Activated CD4-positive, alpha-beta T cell treated with anti-CD3 and anti-CD28 coated beads, Interleukin-2, amount 10 ng/mL, durations not matched to agents 7 days and 5 days (primary cell): ENCODE data around the gene HSPA6. TPM values are rescaled to one million over a fixed set of nuclear protein-coding genes. Genes with fewer than 3 reads are reported as not detected.
A peak's percentile ranks its signal among the peaks of the same experiment; 100 is the strongest.
"Not testable (repeated sequence)": the region's sequence is repeated elsewhere in the genome, so short reads cannot be mapped to it uniquely, and the experiment has no call there.

Experiments
- CTCF ChIA-PET: fragments of 350-600 bp; sonication (Branson Sonifier 250); formaldehyde crosslinking; loops from one replicate; lab custom pipeline; 2021; ENCODE audit warnings: antibody characterized with exemption; lab: Charles Lee
- POLR2A ChIA-PET: fragments of 350-600 bp; sonication (Branson Sonifier 250); formaldehyde crosslinking; loops from one replicate; lab custom pipeline; 2021; ENCODE audit warnings: antibody characterized with exemption; lab: Charles Lee
- DNase-seq: peaks from one replicate; pipeline ENCODE4 v3.0.0-alpha.2; 2020
- H3K27ac Mint-ChIP-seq: one replicate; pipeline ENCODE4 v1.8.0; 2021; ENCODE audit warnings: mild to moderate bottlenecking, moderate library complexity, mixed read lengths
- H3K27me3 Mint-ChIP-seq: one replicate; pipeline ENCODE4 v1.8.0; 2021; ENCODE audit warnings: mixed read lengths
- H3K36me3 Mint-ChIP-seq: one replicate; pipeline ENCODE4 v1.8.0; 2021; ENCODE audit warnings: low read depth, mixed read lengths
- H3K4me1 Mint-ChIP-seq: one replicate; pipeline ENCODE4 v1.8.0; 2021; ENCODE audit warnings: mixed read lengths
- H3K4me3 Mint-ChIP-seq: one replicate; pipeline ENCODE4 v1.8.0; 2021; ENCODE audit warnings: mild to moderate bottlenecking, moderate library complexity, mixed read lengths
- H3K9me3 Mint-ChIP-seq: one replicate; pipeline ENCODE4 v1.8.0; 2021; ENCODE audit warnings: mixed read lengths
- total RNA-seq, 2 experiments: library from RNA; stranded (reverse); gene quantifications; one replicate each; pipeline ENCODE4 v1.2.3, GENCODE V29; 2021

Gene HSPA6
- total RNA-seq, 2 experiments from 2014 or later, result 0.07 TPM; not detected in 1

DNA sequence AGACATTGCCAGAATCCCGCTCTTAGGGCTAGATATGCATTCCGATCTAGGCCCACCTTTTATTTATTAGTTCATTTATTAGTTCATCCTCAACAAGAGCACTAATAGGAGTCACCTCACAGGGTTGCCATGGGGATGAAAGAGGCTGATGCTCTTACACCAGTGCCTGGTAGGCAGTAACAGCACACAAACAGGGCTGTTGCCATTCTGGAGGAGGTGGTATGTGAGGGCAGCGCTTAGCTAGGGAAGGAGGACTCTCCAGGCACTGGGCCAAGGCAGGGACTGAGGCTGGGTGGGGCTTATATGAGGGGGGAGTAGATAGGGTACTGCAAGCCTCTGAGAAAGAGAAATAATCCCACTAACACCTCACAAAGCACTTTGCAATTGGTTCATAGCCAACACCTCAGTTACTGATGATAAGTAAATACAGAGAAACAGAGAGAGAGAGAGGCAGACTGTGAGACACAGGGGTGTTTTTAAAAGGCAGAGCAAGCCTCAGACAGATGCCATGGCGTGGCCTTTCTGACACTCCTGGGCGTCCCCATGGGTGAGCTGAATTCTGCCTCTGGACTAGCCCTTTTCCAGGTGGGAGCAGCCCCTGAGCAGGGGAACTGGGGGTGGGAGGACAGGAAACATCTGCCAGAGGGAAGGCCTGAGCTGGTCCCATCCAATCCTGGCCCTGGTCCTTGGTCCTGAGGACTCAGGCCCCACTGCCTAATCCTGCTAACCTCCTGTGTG is 13.2 kb upstream of the HSPA6 start:
- Mint-ChIP-seq H3K4me1 (no peaks in the 10 kb centered on the region), H3K36me3 (no peaks in the 10 kb centered on the region), H3K27me3 (peaks cover 15% of the 10 kb centered on the region), H3K4me3 (no peak overlapping the region), H3K9me3 (no peaks in the 10 kb centered on the region), H3K27ac (no peak overlapping the region)
- ChIA-PET CTCF (interaction anchor here (1.1 kb wide), 1 partner anchor 24 kb away, joined by 3 read pairs; no protein-coding TSS in a partner anchor), POLR2A (no interaction called here)
- no peak for DNase-seq

DNA sequence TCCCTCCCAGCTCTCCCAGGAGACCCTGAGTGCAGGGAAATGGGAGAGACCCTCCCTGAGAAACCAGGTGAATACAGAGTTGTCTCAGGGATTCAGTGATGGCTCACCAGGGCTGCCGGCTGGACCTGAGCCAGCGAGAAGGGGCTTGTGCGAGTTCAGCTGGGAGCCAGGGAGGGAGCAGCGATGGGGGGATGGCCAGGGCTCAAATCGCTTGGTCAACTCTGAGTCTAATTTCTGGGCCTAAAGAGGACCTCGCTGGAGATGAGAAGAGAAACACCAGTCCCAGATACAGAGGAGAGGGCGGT is 12.6 kb upstream of the HSPA6 start:
- no peaks in the 10 kb centered on the region for H3K36me3 Mint-ChIP-seq
- ChIA-PET CTCF (no interaction called here), POLR2A (no interaction called here)
- no peaks in the 10 kb centered on the region for H3K9me3 Mint-ChIP-seq
- H3K4me3 Mint-ChIP-seq, result no peak overlapping the region
- H3K27me3 Mint-ChIP-seq, result peaks cover 10% of the 10 kb centered on the region
- no peaks in the 10 kb centered on the region for H3K4me1 Mint-ChIP-seq
- H3K27ac Mint-ChIP-seq, result no peak overlapping the region
- no peak for DNase-seq

DNA sequence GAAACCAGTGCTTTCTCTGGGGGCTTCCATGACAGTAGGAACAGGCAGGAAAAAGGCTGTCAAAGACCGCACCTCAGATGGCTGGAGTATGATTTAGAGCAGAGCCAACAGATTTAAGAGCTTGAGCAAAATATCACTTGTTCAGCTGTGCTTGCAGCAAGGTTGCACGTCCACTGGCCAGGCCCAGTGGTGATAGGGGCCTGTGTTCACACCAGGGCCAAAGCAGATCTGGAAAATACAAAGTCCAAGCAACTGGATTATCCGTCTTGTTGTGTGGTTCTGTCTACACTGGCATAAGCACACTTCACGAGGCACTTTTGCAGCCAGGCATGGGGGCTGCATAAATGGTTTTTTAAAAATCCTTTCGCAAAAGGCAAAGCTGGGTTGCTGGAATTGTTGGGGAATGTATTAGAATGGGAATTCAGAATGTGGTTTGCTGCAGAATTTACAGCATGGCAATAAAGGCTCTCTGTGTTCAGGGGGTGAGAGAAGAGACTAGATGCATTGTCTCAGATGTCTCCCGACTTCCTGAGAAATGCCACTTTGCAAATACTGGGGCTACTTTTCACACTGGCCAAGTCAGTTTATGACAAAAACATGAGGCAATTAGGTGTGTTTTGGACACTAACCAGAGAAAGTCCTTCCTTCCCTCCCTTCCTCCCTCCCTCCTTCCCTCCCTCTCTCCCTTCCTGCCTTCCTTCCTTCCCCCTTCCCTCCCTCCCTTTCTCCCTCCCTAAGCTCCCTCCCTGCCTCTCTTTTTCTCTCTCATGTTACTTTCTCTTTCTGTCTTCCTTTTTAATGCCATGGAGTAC is 11.5 kb upstream of the HSPA6 start:
- DNase-seq, H3K27ac Mint-ChIP-seq, H3K4me1 Mint-ChIP-seq, H3K9me3 Mint-ChIP-seq, POLR2A ChIA-PET, H3K36me3 Mint-ChIP-seq, CTCF ChIA-PET, H3K27me3 Mint-ChIP-seq, H3K4me3 Mint-ChIP-seq: not testable (repeated sequence)

DNA sequence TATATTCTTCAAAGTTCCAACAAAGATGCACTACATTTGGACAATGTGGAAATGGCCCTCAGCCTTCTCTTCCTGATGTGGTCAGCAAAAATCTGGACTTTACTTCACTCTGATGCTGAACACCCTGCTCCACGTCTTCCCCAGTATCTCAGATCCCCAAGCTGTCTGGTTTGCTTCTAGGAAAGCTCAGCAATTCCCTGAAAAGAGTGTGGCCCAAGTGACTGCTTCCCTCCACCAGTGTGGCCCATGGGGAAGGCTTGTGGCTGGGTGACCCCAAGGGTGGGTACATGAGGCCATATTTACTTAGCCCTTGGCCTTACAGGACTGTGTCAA is 10.9 kb upstream of the HSPA6 start:
- DNase-seq, H3K9me3 Mint-ChIP-seq, H3K36me3 Mint-ChIP-seq, H3K4me3 Mint-ChIP-seq, POLR2A ChIA-PET, H3K27ac Mint-ChIP-seq, H3K27me3 Mint-ChIP-seq, H3K4me1 Mint-ChIP-seq, CTCF ChIA-PET: not testable (repeated sequence)

DNA sequence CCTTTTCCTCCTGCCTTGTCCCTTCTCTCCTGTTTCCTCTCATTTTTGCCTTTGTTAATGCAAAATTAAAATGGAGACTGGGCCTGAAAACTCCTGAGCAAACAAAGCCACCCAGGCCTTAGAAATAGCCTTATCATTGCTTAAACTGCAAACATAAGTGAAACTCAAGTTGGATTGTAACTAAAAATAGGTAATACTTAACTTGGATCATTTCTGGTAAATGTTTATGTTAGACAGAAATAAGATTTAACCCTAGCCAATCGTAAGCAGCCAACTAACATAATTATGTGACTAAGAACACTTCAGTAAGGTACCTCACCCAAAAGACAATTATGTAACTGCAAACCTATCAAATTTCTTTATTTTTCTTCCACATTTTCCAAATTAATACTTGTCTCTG is 10.4 kb upstream of the HSPA6 start:
- H3K27ac Mint-ChIP-seq, POLR2A ChIA-PET, DNase-seq: not testable (repeated sequence)

DNA sequence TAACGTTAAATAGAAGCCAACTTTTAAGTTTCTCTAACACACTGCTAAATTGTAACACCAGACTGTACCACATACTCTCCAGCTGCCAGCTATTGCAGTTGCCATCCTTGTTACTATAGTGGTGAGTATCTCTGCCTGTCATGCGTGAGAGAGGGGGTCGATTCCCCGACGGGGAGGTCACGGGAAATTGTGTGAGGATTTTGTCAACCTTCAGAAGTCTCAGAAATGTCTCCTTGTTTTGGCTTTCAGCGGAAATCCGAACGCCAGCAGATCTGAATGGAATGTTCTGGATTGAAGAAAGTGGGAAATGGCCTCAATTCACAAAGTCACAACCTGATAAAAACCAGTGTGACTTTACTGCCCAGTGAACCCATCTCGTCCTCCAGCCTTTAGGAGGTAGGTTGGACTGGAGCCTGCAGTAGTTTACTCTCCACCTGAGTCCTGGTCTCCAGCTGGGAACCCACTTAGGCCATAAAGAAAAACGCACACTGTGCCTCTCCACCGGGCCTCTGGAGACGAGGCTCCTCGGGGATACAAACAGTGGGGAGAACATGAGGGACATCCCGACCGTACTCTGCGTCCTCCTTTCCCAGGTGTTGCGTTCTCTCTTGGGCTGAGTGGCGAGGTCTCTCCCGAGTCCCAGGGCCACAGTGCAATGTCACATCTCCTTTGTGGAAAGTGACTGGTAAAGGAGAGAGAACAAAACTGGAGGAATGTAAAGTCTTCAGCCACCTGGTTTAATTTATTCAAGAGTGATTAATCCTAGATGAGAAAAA is 1.1 kb upstream of the HSPA6 start:
- Mint-ChIP-seq H3K4me3 (peak overlapping the region; percentile 79), H3K27me3 (peaks cover 44% of the 10 kb centered on the region), H3K27ac (peak overlapping the region; percentile 80)
- POLR2A ChIA-PET, H3K4me1 Mint-ChIP-seq, H3K36me3 Mint-ChIP-seq, CTCF ChIA-PET, H3K9me3 Mint-ChIP-seq, DNase-seq: not testable (repeated sequence)

More for the DNA sequence above, 10.4 kb upstream of the HSPA6 start:
- H3K27me3 Mint-ChIP-seq, H3K4me3 Mint-ChIP-seq, H3K9me3 Mint-ChIP-seq, H3K36me3 Mint-ChIP-seq, CTCF ChIA-PET, H3K4me1 Mint-ChIP-seq: not testable (repeated sequence)

DNA sequence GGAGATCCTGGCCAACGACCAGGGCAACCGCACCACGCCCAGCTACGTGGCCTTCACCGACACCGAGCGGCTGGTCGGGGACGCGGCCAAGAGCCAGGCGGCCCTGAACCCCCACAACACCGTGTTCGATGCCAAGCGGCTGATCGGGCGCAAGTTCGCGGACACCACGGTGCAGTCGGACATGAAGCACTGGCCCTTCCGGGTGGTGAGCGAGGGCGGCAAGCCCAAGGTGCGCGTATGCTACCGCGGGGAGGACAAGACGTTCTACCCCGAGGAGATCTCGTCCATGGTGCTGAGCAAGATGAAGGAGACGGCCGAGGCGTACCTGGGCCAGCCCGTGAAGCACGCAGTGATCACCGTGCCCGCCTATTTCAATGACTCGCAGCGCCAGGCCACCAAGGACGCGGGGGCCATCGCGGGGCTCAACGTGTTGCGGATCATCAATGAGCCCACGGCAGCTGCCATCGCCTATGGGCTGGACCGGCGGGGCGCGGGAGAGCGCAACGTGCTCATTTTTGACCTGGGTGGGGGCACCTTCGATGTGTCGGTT is 477 bp downstream of the HSPA6 start:
- H3K4me1 Mint-ChIP-seq, CTCF ChIA-PET, H3K36me3 Mint-ChIP-seq, POLR2A ChIA-PET, DNase-seq, H3K27ac Mint-ChIP-seq, H3K9me3 Mint-ChIP-seq: not testable (repeated sequence)
- H3K4me3 Mint-ChIP-seq, result peak overlapping the region; percentile 79
- peaks cover 47% of the 10 kb centered on the region for H3K27me3 Mint-ChIP-seq

DNA sequence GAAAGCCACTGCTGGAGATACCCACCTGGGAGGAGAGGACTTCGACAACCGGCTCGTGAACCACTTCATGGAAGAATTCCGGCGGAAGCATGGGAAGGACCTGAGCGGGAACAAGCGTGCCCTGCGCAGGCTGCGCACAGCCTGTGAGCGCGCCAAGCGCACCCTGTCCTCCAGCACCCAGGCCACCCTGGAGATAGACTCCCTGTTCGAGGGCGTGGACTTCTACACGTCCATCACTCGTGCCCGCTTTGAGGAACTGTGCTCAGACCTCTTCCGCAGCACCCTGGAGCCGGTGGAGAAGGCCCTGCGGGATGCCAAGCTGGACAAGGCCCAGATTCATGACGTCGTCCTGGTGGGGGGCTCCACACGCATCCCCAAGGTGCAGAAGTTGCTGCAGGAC is 981 bp downstream of the HSPA6 start:
- POLR2A ChIA-PET, H3K27ac Mint-ChIP-seq, H3K36me3 Mint-ChIP-seq, CTCF ChIA-PET, H3K9me3 Mint-ChIP-seq, DNase-seq: not testable (repeated sequence)
- Mint-ChIP-seq H3K27me3 (peaks cover 50% of the 10 kb centered on the region), H3K4me3 (peak overlapping the region; percentile 79), H3K4me1 (peaks cover 13% of the 10 kb centered on the region)

DNA sequence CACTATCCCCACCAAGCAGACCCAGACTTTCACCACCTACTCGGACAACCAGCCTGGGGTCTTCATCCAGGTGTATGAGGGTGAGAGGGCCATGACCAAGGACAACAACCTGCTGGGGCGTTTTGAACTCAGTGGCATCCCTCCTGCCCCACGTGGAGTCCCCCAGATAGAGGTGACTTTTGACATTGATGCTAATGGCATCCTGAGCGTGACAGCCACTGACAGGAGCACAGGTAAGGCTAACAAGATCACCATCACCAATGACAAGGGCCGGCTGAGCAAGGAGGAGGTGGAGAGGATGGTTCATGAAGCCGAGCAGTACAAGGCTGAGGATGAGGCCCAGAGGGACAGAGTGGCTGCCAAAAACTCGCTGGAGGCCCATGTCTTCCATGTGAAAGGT is 1.6 kb downstream of the HSPA6 start:
- H3K9me3 Mint-ChIP-seq, H3K4me3 Mint-ChIP-seq, H3K27ac Mint-ChIP-seq, CTCF ChIA-PET, DNase-seq, H3K36me3 Mint-ChIP-seq, POLR2A ChIA-PET: not testable (repeated sequence)
- Mint-ChIP-seq H3K4me1 (peaks cover 18% of the 10 kb centered on the region), H3K27me3 (peaks cover 48% of the 10 kb centered on the region)

DNA sequence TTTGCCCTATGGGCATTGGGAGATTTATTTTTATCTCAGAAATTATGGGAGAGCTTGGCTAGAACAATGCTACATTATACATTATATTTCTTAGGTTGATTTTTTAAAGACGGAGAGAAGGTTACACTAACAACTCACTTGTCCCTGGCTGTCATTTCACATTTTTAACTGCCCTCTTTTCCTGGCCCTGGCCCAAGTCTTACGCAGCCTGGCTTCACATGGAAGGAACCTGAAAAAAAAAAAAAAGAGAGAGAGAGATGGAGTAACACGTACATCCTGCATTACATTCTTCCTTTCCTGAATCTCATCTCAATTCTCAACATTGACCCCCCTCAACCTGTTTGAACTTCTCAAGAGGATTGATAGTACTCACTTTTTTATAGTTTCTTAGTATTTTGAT is 4.2 kb downstream of the HSPA6 start:
- H3K4me3 Mint-ChIP-seq, H3K27ac Mint-ChIP-seq, H3K36me3 Mint-ChIP-seq, DNase-seq, H3K9me3 Mint-ChIP-seq, CTCF ChIA-PET, POLR2A ChIA-PET: not testable (repeated sequence)
- H3K27me3 Mint-ChIP-seq, result peaks cover 35% of the 10 kb centered on the region
- H3K4me1 Mint-ChIP-seq, result peaks cover 24% of the 10 kb centered on the region

DNA sequence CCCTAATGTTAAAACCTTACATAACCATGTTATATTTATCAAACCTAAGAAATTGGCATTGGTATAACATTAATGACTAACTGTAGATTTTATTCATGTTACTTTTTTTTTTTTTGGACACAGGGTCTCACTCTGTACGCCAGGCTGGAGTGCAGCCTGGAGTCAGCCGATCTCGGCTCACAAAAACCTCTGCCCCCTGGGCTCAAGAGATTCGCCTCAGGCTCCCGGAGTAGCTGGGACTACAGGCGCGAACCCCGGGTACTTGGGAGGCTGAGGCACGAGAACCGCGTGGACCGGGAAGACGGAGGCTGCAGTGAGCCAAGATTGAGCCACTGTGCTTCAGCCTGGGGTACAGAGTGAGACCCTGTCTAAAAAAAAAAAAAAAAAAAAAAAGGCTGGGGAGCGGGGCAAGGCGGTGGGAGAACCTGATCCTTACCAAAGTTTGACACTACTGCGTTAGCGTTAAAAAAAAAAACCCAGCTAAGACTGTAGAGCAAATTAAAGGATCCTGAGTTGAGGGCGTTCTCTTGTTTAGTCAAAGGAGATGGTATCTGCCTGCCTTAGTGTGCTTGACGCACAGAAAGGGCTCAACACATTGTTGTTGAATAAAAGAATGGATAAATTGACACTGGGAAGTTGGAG is 5.2 kb downstream of the HSPA6 start:
- POLR2A ChIA-PET, result not testable (repeated sequence)

DNA sequence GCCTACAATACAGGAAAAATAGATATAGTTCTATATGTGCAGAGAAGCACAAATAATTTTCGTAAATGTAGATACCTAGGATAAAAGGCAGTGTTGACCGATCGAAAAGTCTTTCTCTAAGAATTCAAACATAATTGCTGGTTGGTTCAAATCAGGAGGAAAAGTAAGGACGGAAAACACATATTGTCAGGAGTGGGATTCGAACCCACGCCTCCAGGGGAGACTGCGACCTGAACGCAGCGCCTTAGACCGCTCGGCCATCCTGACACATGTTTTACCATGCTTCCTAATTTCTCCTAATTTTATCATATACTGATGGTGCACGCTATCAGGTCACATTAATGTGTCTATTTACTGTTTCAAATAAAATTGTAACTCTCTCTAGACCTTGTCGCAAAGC is 5.8 kb downstream of the HSPA6 start:
- peak; percentile 60 for DNase-seq
- H3K9me3 Mint-ChIP-seq, POLR2A ChIA-PET, H3K36me3 Mint-ChIP-seq: not testable (repeated sequence)
- H3K4me3 Mint-ChIP-seq, result peak overlapping the region; percentile 92
- peaks cover 31% of the 10 kb centered on the region for H3K27me3 Mint-ChIP-seq
- peak overlapping the region; percentile 97 for H3K27ac Mint-ChIP-seq
- peaks cover 19% of the 10 kb centered on the region for H3K4me1 Mint-ChIP-seq
- CTCF ChIA-PET, result interaction anchor here (1.1 to 1.2 kb wide), 2 partner anchors 10 to 43 kb away, joined by 3 read pairs; no protein-coding TSS in a partner anchor

More for the DNA sequence above, 5.2 kb downstream of the HSPA6 start:
- CTCF ChIA-PET, result interaction anchor here (1.2 kb wide), 1 partner anchor 42 kb away, joined by 3 read pairs; no protein-coding TSS in a partner anchor
- Mint-ChIP-seq H3K4me3 (peak overlapping the region; percentile 92), H3K27ac (peak overlapping the region; percentile 97), H3K4me1 (peaks cover 22% of the 10 kb centered on the region), H3K27me3 (peaks cover 34% of the 10 kb centered on the region)
- H3K36me3 Mint-ChIP-seq, DNase-seq, H3K9me3 Mint-ChIP-seq: not testable (repeated sequence)
